HG03457 (cell line): ENCODE data around the gene DHRS9.

Experiments used
- ATAC-seq: cut with Tn5 transposase; IDR thresholded peaks from one replicate; pipeline ENCODE4 v1.9.1; 2021; ENCODE audit warnings: moderate number of reproducible peaks; ENCODE audit not compliant: unreplicated experiment

The DHRS9 gene

GRCh38 chr2:169065422-169065821 lies 3.9 kb upstream of the DHRS9 start:
- no peak for ATAC-seq

GRCh38 chr2:169065864-169066517 lies 3.4 kb upstream of the DHRS9 start:
- no peak for ATAC-seq

GRCh38 chr2:169066897-169067296 lies 2.5 kb upstream of the DHRS9 start:
- no peak for ATAC-seq

- ATAC-seq = no peak
Measured at GRCh38 chr2:169069833-169070232, 470 bp downstream of the DHRS9 start.

- ATAC-seq = no peak
Measured at GRCh38 chr2:169071455-169071854, 2.1 kb downstream of the DHRS9 start.

GRCh38 chr2:169072163-169072925 lies 3.0 kb downstream of the DHRS9 start:
- no peak for ATAC-seq

- no peak for ATAC-seq
Measured at GRCh38 chr2:169073211-169073962, 4.0 kb downstream of the DHRS9 start.

- ATAC-seq = no peak
Measured at GRCh38 chr2:169073963-169074751, 4.8 kb downstream of the DHRS9 start.

GRCh38 chr2:169077674-169078240 lies 8.4 kb downstream of the DHRS9 start:
- ATAC-seq = no peak

GRCh38 chr2:169080250-169081069 lies 11.1 kb downstream of the DHRS9 start:
- peak; percentile 94 for ATAC-seq

GRCh38 chr2:169081551-169081950 lies 12.2 kb downstream of the DHRS9 start:
- no peak for ATAC-seq

GRCh38 chr2:169082995-169083394 lies 13.6 kb downstream of the DHRS9 start:
- ATAC-seq = peak; percentile 48

- no peak for ATAC-seq
Measured at GRCh38 chr2:169086893-169087467, 17.6 kb downstream of the DHRS9 start.

GRCh38 chr2:169087757-169088379 lies 18.5 kb downstream of the DHRS9 start:
- no peak for ATAC-seq

GRCh38 chr2:169089182-169089581 lies 19.8 kb downstream of the DHRS9 start:
- ATAC-seq = no peak

- no peak for ATAC-seq
Measured at GRCh38 chr2:169090133-169090820, 20.9 kb downstream of the DHRS9 start.

GRCh38 chr2:169091256-169091655 lies 21.9 kb downstream of the DHRS9 start:
- no peak for ATAC-seq

GRCh38 chr2:169091761-169092519 lies 22.6 kb downstream of the DHRS9 start:
- ATAC-seq = no peak
